Dermis blood vessel endothelial cell (primary cell): Measurements from ENCODE around the gene GRB10. TPM values are rescaled to one million over a fixed set of nuclear protein-coding genes. Genes with fewer than 3 reads are reported as not detected.
"Not testable (repeated sequence)": the region's sequence is repeated elsewhere in the genome, so short reads cannot be mapped to it uniquely, and the experiment has no call there.

Experiments used
- DNase-seq: peaks from one replicate; pipeline ENCODE4 v3.0.0; 2010
- total RNA-seq: library from RNA; depleted of rRNA; stranded (reverse); fragments of >200 nt; gene quantifications from 2 replicates; pipeline ENCODE4 v1.2.3, GENCODE V29; 2014

Gene GRB10
- total RNA-seq, 1 donor from 2014 or later: 223 TPM

GRCh38 chr7:50778189-50778588 lies 4.5 kb downstream of the GRB10 start:
- DNase-seq: no peak

- no peak for DNase-seq
Measured at GRCh38 chr7:50775836-50776235, 6.9 kb downstream of the GRB10 start.

- no peak for DNase-seq
Measured at GRCh38 chr7:50775231-50775630, 7.5 kb downstream of the GRB10 start.

GRCh38 chr7:50774319-50774718 lies 8.4 kb downstream of the GRB10 start:
- no peak for DNase-seq

- not testable (repeated sequence) for DNase-seq
Measured at GRCh38 chr7:50773071-50773470, 9.6 kb downstream of the GRB10 start.

GRCh38 chr7:50771120-50772002 lies 11.3 kb downstream of the GRB10 start:
- DNase-seq: no peak

GRCh38 chr7:50768485-50769474 lies 13.9 kb downstream of the GRB10 start:
- no peak for DNase-seq

GRCh38 chr7:50766849-50767207 lies 15.9 kb downstream of the GRB10 start:
- DNase-seq: no peak

- DNase-seq: no peak
Measured at GRCh38 chr7:50766106-50766848, 16.4 kb downstream of the GRB10 start.

GRCh38 chr7:50762337-50762736 lies 20.4 kb downstream of the GRB10 start:
- no peak for DNase-seq

GRCh38 chr7:50761713-50762112 lies 21.0 kb downstream of the GRB10 start:
- DNase-seq: peak; percentile 30

GRCh38 chr7:50757703-50758390 lies 24.8 kb downstream of the GRB10 start:
- DNase-seq: no peak

GRCh38 chr7:50756180-50756579 lies 26.5 kb downstream of the GRB10 start:
- no peak for DNase-seq

- DNase-seq: no peak
Measured at GRCh38 chr7:50754684-50755083, 28.0 kb downstream of the GRB10 start.

- no peak for DNase-seq
Measured at GRCh38 chr7:50754241-50754640, 28.5 kb downstream of the GRB10 start.

GRCh38 chr7:50752422-50752821 lies 30.3 kb downstream of the GRB10 start:
- DNase-seq: no peak

- peak; percentile 47 for DNase-seq
Measured at GRCh38 chr7:50751146-50751545, 31.6 kb downstream of the GRB10 start.

- DNase-seq: no peak
Measured at GRCh38 chr7:50749896-50750295, 32.8 kb downstream of the GRB10 start.

- no peak for DNase-seq
Measured at GRCh38 chr7:50748472-50748871, 34.2 kb downstream of the GRB10 start.

GRCh38 chr7:50745835-50746234 lies 36.9 kb downstream of the GRB10 start:
- no peak for DNase-seq

- peak; percentile 53 for DNase-seq
Measured at GRCh38 chr7:50745336-50745735, 37.4 kb downstream of the GRB10 start.

- DNase-seq: no peak
Measured at GRCh38 chr7:50743893-50744292, 38.8 kb downstream of the GRB10 start.
